Duodenal mucosa (tissue), 2 donors: ENCODE data around the gene FGR.

Source experiments
- H3K27ac ChIP-seq: one replicate; pipeline ENCODE4 v1.7.0; 2013; ENCODE audit warnings: low read depth, low read length
- H3K27me3 ChIP-seq, 2 donors: one replicate each; pipeline ENCODE4 v1.7.0; 2013; ENCODE audit warnings: low read length in 2 of 2, control low read depth in 1 of 2; ENCODE audit not compliant: insufficient read depth in 2 of 2, control insufficient read depth in 1 of 2
- H3K36me3 ChIP-seq, 2 donors: one replicate each; pipeline ENCODE4 v1.7.0; 2013; ENCODE audit warnings: low read length in 2 of 2, control low read depth in 1 of 2; ENCODE audit not compliant: insufficient read depth in 2 of 2, control insufficient read depth in 1 of 2
- H3K4me1 ChIP-seq, 2 donors: one replicate each; pipeline ENCODE4 v1.7.0; 2013; ENCODE audit warnings: low read length in 2 of 2, control low read depth in 1 of 2; ENCODE audit not compliant: insufficient read depth in 2 of 2, control insufficient read depth in 1 of 2
- H3K4me3 ChIP-seq, 2 donors: one replicate each; pipeline ENCODE4 v1.7.0; 2013; ENCODE audit warnings: low read length in 2 of 2, low read depth in 1 of 2
- H3K9ac ChIP-seq, 2 donors: one replicate each; pipeline ENCODE4 v1.7.0; 2013; ENCODE audit warnings: low read length in 2 of 2, low read depth in 1 of 2
- H3K9me3 ChIP-seq, 2 donors: one replicate each; pipeline ENCODE4 v1.7.0; 2013; ENCODE audit warnings: low read length in 2 of 2, control low read depth in 1 of 2; ENCODE audit not compliant: control insufficient read depth in 1 of 2

Gene FGR

DNA sequence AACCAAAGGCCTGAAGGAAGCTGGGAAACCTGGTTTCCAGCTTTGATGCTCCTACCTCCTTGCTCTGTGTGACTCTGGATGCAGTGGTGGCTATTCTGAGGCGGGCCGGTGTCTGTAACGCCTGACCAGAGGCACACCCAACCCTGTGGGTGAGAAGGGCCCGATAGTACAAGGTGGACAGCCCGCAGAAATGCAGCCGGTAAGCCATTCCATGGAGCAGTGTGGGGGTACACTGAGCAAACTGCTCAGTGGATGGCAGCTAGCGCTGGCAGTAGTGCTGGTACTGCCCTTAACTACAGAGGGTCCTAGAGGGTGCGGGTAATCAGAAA, 67.0 kb downstream of the FGR start:
- H3K4me3 ChIP-seq, result peak overlapping the region; percentile 52 to 54
- H3K4me1 ChIP-seq, result peaks cover 41 to 45% of the 10 kb centered on the region in 2 donors
- H3K27ac ChIP-seq, result no peak overlapping the region
- no peaks in the 10 kb centered on the region for H3K9me3 ChIP-seq
- H3K9ac ChIP-seq, result peak overlapping the region; percentile 52 to 72
- H3K36me3 ChIP-seq, result no peaks in the 10 kb centered on the region
- no peaks in the 10 kb centered on the region for H3K27me3 ChIP-seq

DNA sequence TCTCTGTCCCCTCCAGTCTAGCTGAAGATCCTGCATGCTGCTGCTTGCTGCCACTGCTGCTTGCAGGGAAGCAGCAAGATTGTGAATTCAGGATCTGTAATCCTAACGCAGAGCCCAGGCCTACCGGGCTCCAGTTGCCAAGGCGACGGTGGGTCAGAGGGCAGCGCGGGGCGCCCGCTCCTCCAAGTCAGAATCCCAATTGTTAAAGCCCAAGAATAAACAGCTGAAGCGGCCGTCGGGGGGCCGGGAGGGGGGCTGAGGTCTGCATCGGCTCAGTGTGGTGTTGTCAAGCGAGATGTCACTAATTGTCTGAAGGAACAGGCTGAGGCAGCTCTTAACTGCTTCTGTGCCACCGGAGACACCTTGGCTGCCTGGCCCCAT, 67.8 kb downstream of the FGR start:
- no peaks in the 10 kb centered on the region for H3K27me3 ChIP-seq
- H3K9ac ChIP-seq, result no peak overlapping the region
- no peaks in the 10 kb centered on the region for H3K9me3 ChIP-seq
- H3K4me1 ChIP-seq, result peaks cover 38 to 42% of the 10 kb centered on the region in 2 donors
- H3K27ac ChIP-seq, result no peak overlapping the region
- no peaks in the 10 kb centered on the region for H3K36me3 ChIP-seq
- H3K4me3 ChIP-seq, result no peak overlapping the region

DNA sequence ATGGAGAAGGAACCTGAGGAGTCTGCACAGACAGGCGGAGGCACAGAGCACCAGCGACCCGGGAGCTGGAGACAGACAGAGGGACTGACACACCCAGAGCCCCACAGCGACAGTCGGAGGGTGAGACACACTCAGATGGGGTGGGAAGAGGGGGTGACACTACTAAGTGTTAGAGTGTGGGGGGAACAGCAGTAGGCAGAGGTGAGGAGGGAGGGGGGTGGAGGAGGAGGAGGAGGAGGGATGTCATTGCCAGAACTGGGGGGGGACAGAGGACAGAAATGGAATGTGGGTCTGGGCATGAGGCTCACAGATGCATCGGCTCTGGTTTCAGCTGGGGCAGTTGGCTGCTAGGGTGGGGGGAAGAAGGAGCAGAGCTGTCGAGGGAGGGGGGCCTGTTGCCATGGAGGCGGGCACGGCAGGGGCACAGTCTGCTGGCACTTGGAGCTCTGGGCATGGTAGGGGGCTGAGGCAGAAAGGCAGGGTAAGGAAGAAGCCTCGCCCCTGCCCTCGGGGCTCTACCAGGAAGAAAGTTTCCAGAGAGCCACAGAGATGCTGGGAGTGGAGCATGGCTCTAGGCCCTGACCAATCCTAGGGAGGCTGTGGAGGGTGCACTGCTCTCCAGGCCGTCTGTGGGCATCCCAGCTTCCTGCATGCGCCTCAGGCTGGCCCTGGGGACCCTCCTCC, 68.4 kb downstream of the FGR start:
- H3K27me3 ChIP-seq, result no peaks in the 10 kb centered on the region
- no peak overlapping the region for H3K4me3 ChIP-seq
- no peaks in the 10 kb centered on the region for H3K36me3 ChIP-seq
- peaks cover 33 to 36% of the 10 kb centered on the region in 2 donors for H3K4me1 ChIP-seq
- no peaks in the 10 kb centered on the region for H3K9me3 ChIP-seq
- H3K9ac ChIP-seq, result no peak overlapping the region
- H3K27ac ChIP-seq, result no peak overlapping the region

DNA sequence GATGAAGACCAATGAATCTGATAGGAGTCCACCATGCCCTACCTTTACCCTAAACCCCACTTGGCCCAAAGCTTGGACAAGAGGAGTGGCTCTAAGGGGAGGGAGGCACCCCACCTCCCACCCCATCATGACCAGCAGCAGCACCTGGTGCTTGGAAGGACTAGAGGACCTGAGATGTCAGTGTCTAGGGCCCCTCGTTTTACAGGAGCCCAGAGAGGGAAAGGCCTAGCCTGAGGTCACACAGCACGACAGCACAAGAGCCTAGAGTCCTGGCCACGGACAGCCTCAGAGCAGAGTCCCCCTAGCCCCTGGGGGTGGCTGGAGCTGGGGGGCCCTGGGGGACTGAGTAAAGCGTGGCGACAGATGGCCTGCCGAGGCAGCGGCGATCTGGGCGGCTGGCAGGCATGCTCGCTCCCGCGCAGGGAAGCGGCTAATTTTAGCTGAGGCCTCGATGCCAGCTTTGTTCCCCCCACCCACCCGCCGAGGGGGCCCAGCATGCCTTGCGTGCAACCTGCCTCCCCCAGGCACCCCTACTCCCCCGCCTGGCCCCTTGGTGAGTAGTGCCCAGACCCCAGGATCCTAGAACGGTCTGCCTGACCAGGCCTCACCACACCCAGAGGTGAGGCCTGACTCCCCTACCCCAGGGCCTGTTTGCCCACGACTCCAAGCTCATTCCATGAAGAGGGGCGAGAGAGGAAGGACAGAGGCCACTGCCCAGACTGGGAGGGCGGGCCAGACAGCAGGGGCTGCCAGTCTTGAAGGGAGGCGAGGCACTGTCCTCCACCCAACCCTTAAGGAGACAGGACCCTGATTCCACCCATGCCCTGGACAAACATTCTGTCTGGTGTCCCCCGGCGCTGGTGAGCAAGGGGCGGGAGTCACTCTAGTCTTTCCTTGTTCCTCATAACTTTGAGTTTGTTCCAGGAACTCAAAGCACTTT, 70.0 kb downstream of the FGR start:
- no peak overlapping the region for H3K4me3 ChIP-seq
- no peak overlapping the region for H3K27ac ChIP-seq
- peak overlapping the region in 1 of 2 donors; percentile 31 for H3K9ac ChIP-seq
- H3K9me3 ChIP-seq, result no peaks in the 10 kb centered on the region
- H3K4me1 ChIP-seq, result peaks cover 35 to 36% of the 10 kb centered on the region in 2 donors
- H3K36me3 ChIP-seq, result no peaks in the 10 kb centered on the region
- no peaks in the 10 kb centered on the region for H3K27me3 ChIP-seq

DNA sequence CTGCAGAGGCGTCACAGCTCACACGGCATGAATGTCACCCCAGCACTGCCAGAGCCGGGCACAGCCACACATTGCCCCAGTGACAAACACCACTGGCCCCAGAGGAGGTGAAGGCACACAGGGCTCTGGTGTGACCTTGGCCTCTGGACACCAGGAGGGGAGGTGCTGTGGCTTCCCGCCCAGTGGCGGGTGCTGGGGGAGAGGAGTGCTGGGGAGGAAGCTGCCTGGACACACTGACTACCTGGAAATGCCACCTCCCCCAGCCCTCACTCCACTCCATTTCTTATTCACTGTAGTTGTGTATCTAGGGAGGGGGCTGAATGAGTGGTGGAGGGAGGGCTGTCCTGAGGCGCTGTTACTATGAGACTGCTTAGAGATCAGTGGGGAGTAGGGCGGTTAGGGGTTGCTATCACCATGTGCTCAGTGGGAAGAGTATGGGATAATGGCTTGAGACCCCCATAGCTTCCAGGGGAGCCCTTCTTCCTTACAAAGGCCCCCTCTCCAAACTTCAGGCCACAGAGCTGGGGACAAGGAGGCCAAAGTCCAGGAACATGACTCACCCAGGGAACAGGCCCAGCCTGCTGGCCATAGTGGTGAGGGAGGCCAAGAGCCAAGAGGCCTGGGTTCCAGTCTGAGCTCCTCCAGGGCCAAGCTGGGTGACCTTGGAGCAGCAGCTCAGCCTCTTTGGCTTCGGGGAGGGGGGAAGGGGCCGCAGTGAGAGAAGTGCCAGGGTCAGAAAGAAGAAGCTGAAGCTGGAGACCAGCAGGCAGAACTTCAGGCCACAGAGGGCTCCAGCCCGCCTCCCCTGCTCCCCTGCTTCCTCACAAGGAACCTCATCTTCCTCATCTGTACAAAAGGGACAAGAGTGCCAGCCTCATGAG, 71.2 kb downstream of the FGR start:
- peak overlapping the region; percentile 32 to 52 for H3K9ac ChIP-seq
- no peaks in the 10 kb centered on the region for H3K9me3 ChIP-seq
- H3K4me1 ChIP-seq, result peaks cover 35 to 36% of the 10 kb centered on the region in 2 donors
- H3K27ac ChIP-seq, result peak overlapping the region; percentile 46
- H3K4me3 ChIP-seq, result no peak overlapping the region
- no peaks in the 10 kb centered on the region for H3K27me3 ChIP-seq
- H3K36me3 ChIP-seq, result no peaks in the 10 kb centered on the region

DNA sequence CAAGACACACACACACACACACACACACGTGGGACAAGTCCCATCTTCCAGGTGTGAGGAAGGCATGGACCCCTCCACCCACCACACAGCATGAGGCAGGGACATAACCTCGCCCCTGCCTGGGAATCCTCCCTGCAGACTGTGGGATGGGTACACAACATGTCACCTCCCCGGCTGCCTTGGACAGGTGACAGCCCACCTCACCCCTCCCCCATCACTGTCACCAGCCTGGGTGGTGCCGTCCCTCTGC, 71.7 kb downstream of the FGR start:
- Histone ChIP-seq H3K27me3 (no peaks in the 10 kb centered on the region), H3K36me3 (no peaks in the 10 kb centered on the region), H3K9me3 (no peaks in the 10 kb centered on the region), H3K4me1 (peaks cover 35 to 36% of the 10 kb centered on the region in 2 donors), H3K9ac (peak overlapping the region; percentile 32 to 52), H3K27ac (peak overlapping the region; percentile 46), H3K4me3 (no peak overlapping the region)

DNA sequence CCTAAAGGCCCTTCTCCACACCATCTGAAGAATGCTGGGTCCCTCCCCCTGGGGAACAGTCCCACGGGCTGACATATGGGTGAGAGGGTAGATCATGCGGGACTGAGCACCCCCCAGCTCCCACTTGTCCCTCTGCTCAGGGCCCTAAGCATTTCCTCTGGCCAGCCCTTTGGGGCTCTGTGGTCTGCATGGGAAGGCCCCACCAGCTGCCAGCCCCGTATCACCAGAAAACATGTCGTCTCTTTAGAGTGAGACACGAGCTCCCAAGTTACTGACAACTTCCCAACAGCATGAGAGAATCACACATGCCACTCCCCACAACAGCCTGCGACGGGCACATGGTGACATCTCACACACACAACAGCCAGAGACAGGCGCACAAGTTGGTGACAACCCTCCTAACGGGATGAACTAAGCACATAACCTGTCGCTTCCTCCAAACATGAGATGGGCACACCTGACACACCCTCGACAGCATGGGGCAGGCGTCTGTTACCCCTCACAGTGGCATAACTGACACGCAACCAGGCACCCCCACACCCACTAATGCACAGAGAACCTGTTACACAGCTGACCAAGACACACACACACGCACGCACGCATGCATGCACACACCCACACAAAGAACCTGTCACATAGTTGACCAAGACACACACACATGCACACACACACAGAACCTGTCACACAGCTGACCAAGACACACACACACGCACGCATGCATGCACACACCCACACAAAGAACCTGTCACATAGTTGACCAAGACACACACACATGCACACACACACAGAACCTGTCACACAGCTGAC, 72.2 kb downstream of the FGR start:
- no peak overlapping the region for H3K27ac ChIP-seq
- H3K9me3 ChIP-seq, result no peaks in the 10 kb centered on the region
- no peak overlapping the region for H3K9ac ChIP-seq
- H3K4me1 ChIP-seq, result peaks cover 35 to 36% of the 10 kb centered on the region in 2 donors
- H3K4me3 ChIP-seq, result no peak overlapping the region
- no peaks in the 10 kb centered on the region for H3K36me3 ChIP-seq
- H3K27me3 ChIP-seq, result no peaks in the 10 kb centered on the region
